ENCODE data around the gene CHRNA1. TPM values are rescaled to one million over a fixed set of nuclear protein-coding genes. Genes with fewer than 3 reads are reported as not detected.

The CHRNA1 gene
- total and polyA plus RNA-seq, 2 of the 13 experiments (the other 11 are each of a cell fraction or from before 2014, with no cell fraction given): not detected

- 36% methylated on average over 3 of the region's 3 CpGs for WGBS (ENCODE audit: low lambda C conversion rate)
- ATAC-seq (no peak), DNase-seq (ENCODE audit: low spot score) (no peak), FAIRE-seq (no peak)
- Histone ChIP-seq H3K9ac (ENCODE audit: insufficient read depth, low read depth, low read length) (no peak overlapping the region), H3K36me3 (replicated peaks in 1 of 2; ENCODE audit: control insufficient read depth in 1 of 2, insufficient read depth in 2 of 2, low read length in 2 of 2) (no peaks in the 10 kb centered on the region), H3K4me1 (ENCODE audit: insufficient read depth, low read length) (no peaks in the 10 kb centered on the region), H3K4me2 (ENCODE audit: low read depth, low read length) (no peak overlapping the region), H3K4me3 (replicated peaks in 1 of 3; ENCODE audit: insufficient read depth in 1 of 3, low read depth in 2 of 3, low read length in 3 of 3) (no peak overlapping the region), H3K9me3 (ENCODE audit: low read length) (no peaks in the 10 kb centered on the region), H3K27ac (ENCODE audit: extremely low read length, insufficient read depth, low read length) (no peak overlapping the region), H3K79me2 (ENCODE audit: insufficient read depth, low read length) (no peaks in the 10 kb centered on the region), H4K20me1 (ENCODE audit: insufficient read depth, low read length) (no peaks in the 10 kb centered on the region), H3K27me3 (ENCODE audit: control insufficient read depth in 1 of 2, insufficient read depth in 2 of 2, low read length in 2 of 2) (peaks cover 3 to 37% of the 10 kb centered on the region in 2 experiments; a peak in 3 of 5 replicates), H2AFZ (ENCODE audit: low read length) (no peak overlapping the region)
- ChIA-PET POLR2A (no interaction called here), CTCF (ENCODE audit: low intra/inter-chr PET ratio, low total read pairs) (no interaction called here)
- intact Hi-C loops (cut with micrococcal nuclease; ENCODE audit: unreplicated experiment) (no loop called here), in situ Hi-C loops (cut with HindIII; ENCODE audit: extremely low pct_ligation_motif_present, low pct_unique_long_range_greater_than_20kb) (no loop called here)
- no TSS peak for BruUV-seq (replicated peaks)
- TF ChIP-seq, protein P1, sequence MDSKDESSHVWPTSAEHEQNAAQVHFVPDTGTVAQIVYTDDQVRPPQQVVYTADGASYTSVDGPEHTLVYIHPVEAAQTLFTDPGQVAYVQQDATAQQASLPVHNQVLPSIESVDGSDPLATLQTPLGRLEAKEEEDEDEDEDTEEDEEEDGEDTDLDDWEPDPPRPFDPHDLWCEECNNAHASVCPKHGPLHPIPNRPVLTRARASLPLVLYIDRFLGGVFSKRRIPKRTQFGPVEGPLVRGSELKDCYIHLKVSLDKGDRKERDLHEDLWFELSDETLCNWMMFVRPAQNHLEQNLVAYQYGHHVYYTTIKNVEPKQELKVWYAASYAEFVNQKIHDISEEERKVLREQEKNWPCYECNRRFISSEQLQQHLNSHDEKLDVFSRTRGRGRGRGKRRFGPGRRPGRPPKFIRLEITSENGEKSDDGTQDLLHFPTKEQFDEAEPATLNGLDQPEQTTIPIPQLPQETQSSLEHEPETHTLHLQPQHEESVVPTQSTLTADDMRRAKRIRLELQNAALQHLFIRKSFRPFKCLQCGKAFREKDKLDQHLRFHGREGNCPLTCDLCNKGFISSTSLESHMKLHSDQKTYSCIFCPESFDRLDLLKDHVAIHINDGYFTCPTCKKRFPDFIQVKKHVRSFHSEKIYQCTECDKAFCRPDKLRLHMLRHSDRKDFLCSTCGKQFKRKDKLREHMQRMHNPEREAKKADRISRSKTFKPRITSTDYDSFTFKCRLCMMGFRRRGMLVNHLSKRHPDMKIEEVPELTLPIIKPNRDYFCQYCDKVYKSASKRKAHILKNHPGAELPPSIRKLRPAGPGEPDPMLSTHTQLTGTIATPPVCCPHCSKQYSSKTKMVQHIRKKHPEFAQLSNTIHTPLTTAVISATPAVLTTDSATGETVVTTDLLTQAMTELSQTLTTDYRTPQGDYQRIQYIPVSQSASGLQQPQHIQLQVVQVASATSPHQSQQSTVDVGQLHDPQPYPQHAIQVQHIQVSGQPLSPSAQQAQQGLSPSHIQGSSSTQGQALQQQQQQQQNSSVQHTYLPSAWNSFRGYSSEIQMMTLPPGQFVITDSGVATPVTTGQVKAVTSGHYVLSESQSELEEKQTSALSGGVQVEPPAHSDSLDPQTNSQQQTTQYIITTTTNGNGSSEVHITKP (CRISPR knock-in tag; IDR thresholded peaks at IDR 0.05; ENCODE audit: low read depth): no peak
- no peak for TF ChIP-seq HES4 (CRISPR knock-in tag; IDR thresholded peaks at IDR 0.05; ENCODE audit: borderline replicate concordance)
- TF ChIP-seq ZC3H4 (CRISPR knock-in tag; IDR thresholded peaks at IDR 0.05; ENCODE audit: borderline replicate concordance): no peak
- no peak for TF ChIP-seq ARNT (IDR thresholded peaks at IDR 0.05)
- TF ChIP-seq KLF16 (CRISPR knock-in tag; IDR thresholded peaks at IDR 0.05): no peak
- TF ChIP-seq NPAS2 (CRISPR knock-in tag; IDR thresholded peaks at IDR 0.05; ENCODE audit: borderline replicate concordance): no peak
- TF ChIP-seq ZNF710 (CRISPR knock-in tag; IDR thresholded peaks at IDR 0.05; ENCODE audit: borderline replicate concordance): no peak
- no peak for TF ChIP-seq ZSCAN22 (CRISPR knock-in tag; IDR thresholded peaks at IDR 0.05)
- TF ChIP-seq, protein P2, sequence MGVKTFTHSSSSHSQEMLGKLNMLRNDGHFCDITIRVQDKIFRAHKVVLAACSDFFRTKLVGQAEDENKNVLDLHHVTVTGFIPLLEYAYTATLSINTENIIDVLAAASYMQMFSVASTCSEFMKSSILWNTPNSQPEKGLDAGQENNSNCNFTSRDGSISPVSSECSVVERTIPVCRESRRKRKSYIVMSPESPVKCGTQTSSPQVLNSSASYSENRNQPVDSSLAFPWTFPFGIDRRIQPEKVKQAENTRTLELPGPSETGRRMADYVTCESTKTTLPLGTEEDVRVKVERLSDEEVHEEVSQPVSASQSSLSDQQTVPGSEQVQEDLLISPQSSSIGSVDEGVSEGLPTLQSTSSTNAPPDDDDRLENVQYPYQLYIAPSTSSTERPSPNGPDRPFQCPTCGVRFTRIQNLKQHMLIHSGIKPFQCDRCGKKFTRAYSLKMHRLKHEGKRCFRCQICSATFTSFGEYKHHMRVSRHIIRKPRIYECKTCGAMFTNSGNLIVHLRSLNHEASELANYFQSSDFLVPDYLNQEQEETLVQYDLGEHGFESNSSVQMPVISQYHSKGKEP (CRISPR knock-in tag; IDR thresholded peaks at IDR 0.05): no peak
- TF ChIP-seq, protein P3, sequence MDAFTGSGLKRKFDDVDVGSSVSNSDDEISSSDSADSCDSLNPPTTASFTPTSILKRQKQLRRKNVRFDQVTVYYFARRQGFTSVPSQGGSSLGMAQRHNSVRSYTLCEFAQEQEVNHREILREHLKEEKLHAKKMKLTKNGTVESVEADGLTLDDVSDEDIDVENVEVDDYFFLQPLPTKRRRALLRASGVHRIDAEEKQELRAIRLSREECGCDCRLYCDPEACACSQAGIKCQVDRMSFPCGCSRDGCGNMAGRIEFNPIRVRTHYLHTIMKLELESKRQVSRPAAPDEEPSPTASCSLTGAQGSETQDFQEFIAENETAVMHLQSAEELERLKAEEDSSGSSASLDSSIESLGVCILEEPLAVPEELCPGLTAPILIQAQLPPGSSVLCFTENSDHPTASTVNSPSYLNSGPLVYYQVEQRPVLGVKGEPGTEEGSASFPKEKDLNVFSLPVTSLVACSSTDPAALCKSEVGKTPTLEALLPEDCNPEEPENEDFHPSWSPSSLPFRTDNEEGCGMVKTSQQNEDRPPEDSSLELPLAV (CRISPR knock-in tag; conservative IDR thresholded peaks at IDR 0.05; ENCODE audit: low read depth): no peak
- TF ChIP-seq ZBTB33 (CRISPR knock-in tag; IDR thresholded peaks at IDR 0.05): no peak
These were observed 30.6 kb upstream of the CHRNA1 start for GRCh38 chr2:174794851-174795374.
